Measurements from ENCODE around the gene SHROOM4. TPM values are rescaled to one million over a fixed set of nuclear protein-coding genes. Genes with fewer than 3 reads are reported as not detected.

SHROOM4 gene
- total and polyA plus RNA-seq, 2 experiments from 2014 or later: 1.9 to 8.5 TPM

DNA sequence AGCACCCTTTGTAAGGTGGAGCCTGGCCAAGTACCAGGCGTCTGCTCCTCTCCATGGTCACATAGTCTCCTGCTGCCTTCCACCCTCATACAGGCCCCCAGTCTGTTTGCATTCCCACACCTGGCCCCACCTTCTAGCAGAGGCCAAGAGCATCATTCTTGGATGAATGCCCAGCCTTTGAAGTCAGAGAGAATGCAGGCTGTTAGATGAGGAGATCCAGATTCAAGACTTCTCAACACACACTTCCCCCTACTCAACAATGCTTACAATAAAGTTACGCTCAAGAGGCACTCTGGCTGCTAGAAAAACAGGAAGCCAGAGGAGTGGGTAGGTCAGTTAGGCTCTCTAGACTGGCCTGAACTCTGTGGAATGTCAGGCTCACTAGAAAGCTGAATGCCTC, 43.3 kb downstream of the SHROOM4 start:
- Histone ChIP-seq H3K4me1 (ENCODE audit: insufficient read depth) (no peaks in the 10 kb centered on the region), H3K4me3 (no peak overlapping the region), H3K4me2 (no peak overlapping the region), H3K36me3 (ENCODE audit: insufficient read depth) (no peaks in the 10 kb centered on the region), H3K27ac (ENCODE audit: low read depth) (no peak overlapping the region), H2AFZ (no peak overlapping the region), H3K79me2 (replicated peaks; ENCODE audit: insufficient read depth) (no peaks in the 10 kb centered on the region), H3F3A (replicated peaks; ENCODE audit: low read depth) (no peaks in the 10 kb centered on the region), H4K20me1 (replicated peaks; ENCODE audit: insufficient read depth) (no peaks in the 10 kb centered on the region), H3K9me2 (ENCODE audit: insufficient read depth) (no peaks in the 10 kb centered on the region), H3K27me3 (ENCODE audit: insufficient read depth) (no peaks in the 10 kb centered on the region)
- ATAC-seq (no peak), DNase-seq (ENCODE audit: low spot score) (peak; percentile 5)
- peaks cover 3% of the 10 kb centered on the region for H3K27me3 Mint-ChIP-seq (ENCODE audit: insufficient read depth, low read depth, poor library complexity)
- TF ChIP-seq EZH2phosphoT487 (IDR thresholded peaks at IDR 0.05; ENCODE audit: unreplicated experiment) (no peak), POLR2AphosphoS5 (IDR thresholded peaks at IDR 0.05; ENCODE audit: low read depth) (no peak), CREB1 (CRISPR knock-in tag; IDR thresholded peaks at IDR 0.05; ENCODE audit: low read depth) (no peak), STAT1 (IDR thresholded peaks at IDR 0.05; ENCODE audit: unreplicated experiment) (no peak), JUNB (IDR thresholded peaks at IDR 0.05; ENCODE audit: unreplicated experiment) (no peak), ZNF114 (CRISPR knock-in tag; IDR thresholded peaks at IDR 0.05) (no peak)
- TF ChIP-seq, protein P1, sequence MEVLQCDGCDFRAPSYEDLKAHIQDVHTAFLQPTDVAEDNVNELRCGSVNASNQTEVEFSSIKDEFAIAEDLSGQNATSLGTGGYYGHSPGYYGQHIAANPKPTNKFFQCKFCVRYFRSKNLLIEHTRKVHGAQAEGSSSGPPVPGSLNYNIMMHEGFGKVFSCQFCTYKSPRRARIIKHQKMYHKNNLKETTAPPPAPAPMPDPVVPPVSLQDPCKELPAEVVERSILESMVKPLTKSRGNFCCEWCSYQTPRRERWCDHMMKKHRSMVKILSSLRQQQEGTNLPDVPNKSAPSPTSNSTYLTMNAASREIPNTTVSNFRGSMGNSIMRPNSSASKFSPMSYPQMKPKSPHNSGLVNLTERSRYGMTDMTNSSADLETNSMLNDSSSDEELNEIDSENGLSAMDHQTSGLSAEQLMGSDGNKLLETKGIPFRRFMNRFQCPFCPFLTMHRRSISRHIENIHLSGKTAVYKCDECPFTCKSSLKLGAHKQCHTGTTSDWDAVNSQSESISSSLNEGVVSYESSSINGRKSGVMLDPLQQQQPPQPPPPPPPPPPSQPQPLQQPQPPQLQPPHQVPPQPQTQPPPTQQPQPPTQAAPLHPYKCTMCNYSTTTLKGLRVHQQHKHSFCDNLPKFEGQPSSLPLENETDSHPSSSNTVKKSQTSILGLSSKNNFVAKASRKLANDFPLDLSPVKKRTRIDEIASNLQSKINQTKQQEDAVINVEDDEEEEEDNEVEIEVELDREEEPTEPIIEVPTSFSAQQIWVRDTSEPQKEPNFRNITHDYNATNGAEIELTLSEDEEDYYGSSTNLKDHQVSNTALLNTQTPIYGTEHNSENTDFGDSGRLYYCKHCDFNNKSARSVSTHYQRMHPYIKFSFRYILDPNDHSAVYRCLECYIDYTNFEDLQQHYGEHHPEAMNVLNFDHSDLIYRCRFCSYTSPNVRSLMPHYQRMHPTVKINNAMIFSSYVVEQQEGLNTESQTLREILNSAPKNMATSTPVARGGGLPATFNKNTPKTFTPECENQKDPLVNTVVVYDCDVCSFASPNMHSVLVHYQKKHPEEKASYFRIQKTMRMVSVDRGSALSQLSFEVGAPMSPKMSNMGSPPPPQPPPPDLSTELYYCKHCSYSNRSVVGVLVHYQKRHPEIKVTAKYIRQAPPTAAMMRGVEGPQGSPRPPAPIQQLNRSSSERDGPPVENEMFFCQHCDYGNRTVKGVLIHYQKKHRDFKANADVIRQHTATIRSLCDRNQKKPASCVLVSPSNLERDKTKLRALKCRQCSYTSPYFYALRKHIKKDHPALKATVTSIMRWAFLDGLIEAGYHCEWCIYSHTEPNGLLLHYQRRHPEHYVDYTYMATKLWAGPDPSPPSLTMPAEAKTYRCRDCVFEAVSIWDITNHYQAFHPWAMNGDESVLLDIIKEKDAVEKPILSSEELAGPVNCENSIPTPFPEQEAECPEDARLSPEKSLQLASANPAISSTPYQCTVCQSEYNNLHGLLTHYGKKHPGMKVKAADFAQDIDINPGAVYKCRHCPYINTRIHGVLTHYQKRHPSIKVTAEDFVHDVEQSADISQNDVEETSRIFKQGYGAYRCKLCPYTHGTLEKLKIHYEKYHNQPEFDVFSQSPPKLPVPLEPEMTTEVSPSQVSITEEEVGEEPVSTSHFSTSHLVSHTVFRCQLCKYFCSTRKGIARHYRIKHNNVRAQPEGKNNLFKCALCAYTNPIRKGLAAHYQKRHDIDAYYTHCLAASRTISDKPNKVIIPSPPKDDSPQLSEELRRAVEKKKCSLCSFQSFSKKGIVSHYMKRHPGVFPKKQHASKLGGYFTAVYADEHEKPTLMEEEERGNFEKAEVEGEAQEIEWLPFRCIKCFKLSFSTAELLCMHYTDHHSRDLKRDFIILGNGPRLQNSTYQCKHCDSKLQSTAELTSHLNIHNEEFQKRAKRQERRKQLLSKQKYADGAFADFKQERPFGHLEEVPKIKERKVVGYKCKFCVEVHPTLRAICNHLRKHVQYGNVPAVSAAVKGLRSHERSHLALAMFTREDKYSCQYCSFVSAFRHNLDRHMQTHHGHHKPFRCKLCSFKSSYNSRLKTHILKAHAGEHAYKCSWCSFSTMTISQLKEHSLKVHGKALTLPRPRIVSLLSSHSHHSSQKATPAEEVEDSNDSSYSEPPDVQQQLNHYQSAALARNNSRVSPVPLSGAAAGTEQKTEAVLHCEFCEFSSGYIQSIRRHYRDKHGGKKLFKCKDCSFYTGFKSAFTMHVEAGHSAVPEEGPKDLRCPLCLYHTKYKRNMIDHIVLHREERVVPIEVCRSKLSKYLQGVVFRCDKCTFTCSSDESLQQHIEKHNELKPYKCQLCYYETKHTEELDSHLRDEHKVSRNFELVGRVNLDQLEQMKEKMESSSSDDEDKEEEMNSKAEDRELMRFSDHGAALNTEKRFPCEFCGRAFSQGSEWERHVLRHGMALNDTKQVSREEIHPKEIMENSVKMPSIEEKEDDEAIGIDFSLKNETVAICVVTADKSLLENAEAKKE (CRISPR knock-in tag; IDR thresholded peaks at IDR 0.05): no peak
- H3K4me3 Mint-ChIP-seq: no peak overlapping the region
- peaks cover 28% of the 10 kb centered on the region for H3K4me1 Mint-ChIP-seq
- no peaks in the 10 kb centered on the region for H3K36me3 Mint-ChIP-seq (ENCODE audit: low read depth)
- H3K27ac Mint-ChIP-seq: no peak overlapping the region
- H3K9me3 Mint-ChIP-seq: no peaks in the 10 kb centered on the region
